Memory B cell (primary cell): ENCODE measurements around the gene ACOXL.

Experiments
- ATAC-seq: fragments of 150-1000 bp; cut with Tn5 transposase; 2 replicates; pipeline ENCODE4 v1.10.0; 2021; ENCODE audit warnings: low read depth, mild to moderate bottlenecking, moderate library complexity
- DNase-seq, 2 donors: peaks; one replicate each; pipeline ENCODE4 v3.0.0; 2022; ENCODE audit warnings: low spot score in 2 of 2
- H3K27ac Mint-ChIP-seq: one replicate; pipeline ENCODE4 v1.8.0; 2022; ENCODE audit warnings: mild to moderate bottlenecking, moderate library complexity, mixed read lengths
- H3K27me3 Mint-ChIP-seq: one replicate; pipeline ENCODE4 v1.8.0; 2022; ENCODE audit warnings: mixed read lengths
- H3K36me3 Mint-ChIP-seq: one replicate; pipeline ENCODE4 v1.8.0; 2022; ENCODE audit warnings: mild to moderate bottlenecking, mixed read lengths
- H3K4me1 Mint-ChIP-seq: one replicate; pipeline ENCODE4 v1.8.0; 2022; ENCODE audit warnings: mixed read lengths
- H3K4me3 Mint-ChIP-seq: one replicate; pipeline ENCODE4 v1.8.0; 2022; ENCODE audit warnings: mild to moderate bottlenecking, moderate library complexity, mixed read lengths
- H3K9me3 Mint-ChIP-seq: one replicate; pipeline ENCODE4 v1.8.0; 2022; ENCODE audit warnings: mixed read lengths

The ACOXL gene

DNA sequence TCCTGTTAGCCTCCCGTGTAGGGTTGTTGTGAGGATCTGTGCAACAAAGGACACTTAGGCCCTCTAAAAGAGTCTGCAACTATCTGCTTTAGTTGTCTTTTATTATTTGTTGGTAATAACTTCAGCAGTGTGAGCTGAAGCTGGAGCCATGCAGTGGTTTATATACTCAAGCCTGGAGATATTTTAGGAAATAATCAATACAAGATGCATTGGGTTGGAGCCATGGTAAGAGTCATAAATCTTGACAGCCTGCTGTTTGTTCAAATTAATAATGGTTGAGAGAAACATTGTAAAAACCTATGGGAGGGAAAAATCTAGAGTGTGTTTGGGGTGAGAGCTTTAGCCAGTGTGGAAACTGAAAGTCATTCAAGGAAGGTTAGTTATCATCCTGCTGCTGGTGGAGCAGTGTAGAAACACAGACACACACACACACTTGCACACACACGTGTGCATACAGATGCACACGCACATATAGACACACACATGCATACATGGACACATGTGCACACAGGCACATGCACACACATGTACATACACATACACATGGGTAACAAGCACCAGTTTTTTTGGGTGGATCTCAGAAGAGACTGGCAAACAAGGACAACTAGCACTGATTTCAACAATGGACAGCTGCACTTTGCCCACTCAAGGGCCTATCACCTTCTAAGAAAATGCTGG lies 51.0 kb downstream of the ACOXL start:
- H3K27ac Mint-ChIP-seq = no peak overlapping the region
- H3K9me3 Mint-ChIP-seq = peaks cover 3% of the 10 kb centered on the region
- no peaks in the 10 kb centered on the region for H3K36me3 Mint-ChIP-seq
- H3K27me3 Mint-ChIP-seq = peaks cover 17% of the 10 kb centered on the region
- ATAC-seq (no peak), DNase-seq (no peak)
- no peaks in the 10 kb centered on the region for H3K4me1 Mint-ChIP-seq
- H3K4me3 Mint-ChIP-seq = no peak overlapping the region

DNA sequence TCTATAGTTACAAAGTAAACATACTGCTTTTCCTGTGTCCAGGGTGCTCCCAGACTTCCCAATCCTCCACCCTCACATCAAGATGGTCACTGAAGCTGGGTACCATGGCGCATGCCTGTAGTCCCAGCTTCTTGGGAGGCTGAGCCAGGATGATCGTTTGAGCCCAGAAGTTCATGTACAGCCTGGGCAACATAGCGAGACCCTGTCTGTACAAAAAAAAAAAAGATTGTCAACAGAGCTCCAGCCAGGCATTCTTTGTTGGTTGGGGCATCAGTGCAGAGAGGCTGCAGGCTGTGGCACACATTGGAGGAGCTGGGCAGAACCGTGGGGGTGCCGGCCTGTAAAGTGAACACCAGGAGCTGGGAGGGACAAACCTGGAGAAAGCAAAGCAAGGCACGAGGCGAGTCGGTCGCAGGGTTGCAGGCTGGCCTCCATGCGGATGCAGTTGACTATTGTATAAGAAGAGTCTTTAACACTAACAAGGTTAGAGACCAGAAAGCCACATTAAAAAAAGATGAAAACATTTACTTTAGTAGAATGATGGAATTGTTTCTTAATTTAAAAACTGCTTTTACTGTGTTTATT lies 51.8 kb downstream of the ACOXL start:
- no peak overlapping the region for H3K4me3 Mint-ChIP-seq
- peaks cover 14% of the 10 kb centered on the region for H3K27me3 Mint-ChIP-seq

DNA sequence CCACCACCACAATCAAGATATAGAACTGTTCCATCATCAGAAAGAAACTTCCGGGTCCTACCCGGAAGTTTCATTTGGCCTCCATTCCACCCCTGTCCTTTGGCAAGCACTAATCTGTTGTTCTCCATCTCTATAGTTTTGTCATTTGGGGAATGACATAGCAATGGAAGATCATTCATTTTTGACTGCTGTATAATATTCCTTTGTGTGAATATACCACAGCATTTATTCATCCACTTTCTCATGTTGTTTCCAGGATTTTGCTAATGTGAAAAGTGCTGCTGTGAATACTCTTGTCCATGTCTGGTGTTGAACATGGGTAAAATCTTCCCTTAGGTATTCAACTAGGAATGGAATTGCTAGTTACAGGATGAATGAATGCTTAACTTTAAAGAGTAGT lies 53.1 kb downstream of the ACOXL start:
- H3K27ac Mint-ChIP-seq = no peak overlapping the region
- DNase-seq (no peak), ATAC-seq (no peak)
- H3K9me3 Mint-ChIP-seq = peaks cover 3% of the 10 kb centered on the region
- H3K4me3 Mint-ChIP-seq = no peak overlapping the region
- no peaks in the 10 kb centered on the region for H3K4me1 Mint-ChIP-seq
- no peaks in the 10 kb centered on the region for H3K36me3 Mint-ChIP-seq
- H3K27me3 Mint-ChIP-seq = peaks cover 13% of the 10 kb centered on the region

More for the DNA sequence above, 51.8 kb downstream of the ACOXL start:
- DNase-seq (no peak), ATAC-seq (no peak)
- H3K36me3 Mint-ChIP-seq = no peaks in the 10 kb centered on the region
- no peaks in the 10 kb centered on the region for H3K4me1 Mint-ChIP-seq
- peaks cover 3% of the 10 kb centered on the region for H3K9me3 Mint-ChIP-seq
- H3K27ac Mint-ChIP-seq = no peak overlapping the region

DNA sequence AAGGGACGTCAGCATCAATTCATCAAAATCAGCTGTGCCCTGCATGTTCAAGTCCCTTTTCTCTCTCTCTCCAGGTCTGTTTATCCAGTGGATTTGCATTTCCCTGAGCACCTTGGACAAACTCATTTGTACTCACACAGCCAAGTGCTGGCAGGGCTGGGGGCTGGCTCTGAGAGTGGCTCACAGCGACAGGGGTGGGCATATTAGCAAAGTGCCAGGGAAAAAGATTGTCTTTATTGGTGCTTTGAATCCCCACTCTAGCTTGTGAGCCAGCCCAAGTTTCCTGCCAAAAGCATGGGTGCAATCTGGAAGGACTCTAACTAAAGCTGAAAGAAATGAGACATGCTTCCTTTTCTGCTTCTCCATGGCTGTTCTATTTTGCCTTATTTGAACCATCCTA lies 56.6 kb downstream of the ACOXL start:
- Mint-ChIP-seq H3K4me3 (no peak overlapping the region), H3K36me3 (no peaks in the 10 kb centered on the region)
- no peak for ATAC-seq

DNA sequence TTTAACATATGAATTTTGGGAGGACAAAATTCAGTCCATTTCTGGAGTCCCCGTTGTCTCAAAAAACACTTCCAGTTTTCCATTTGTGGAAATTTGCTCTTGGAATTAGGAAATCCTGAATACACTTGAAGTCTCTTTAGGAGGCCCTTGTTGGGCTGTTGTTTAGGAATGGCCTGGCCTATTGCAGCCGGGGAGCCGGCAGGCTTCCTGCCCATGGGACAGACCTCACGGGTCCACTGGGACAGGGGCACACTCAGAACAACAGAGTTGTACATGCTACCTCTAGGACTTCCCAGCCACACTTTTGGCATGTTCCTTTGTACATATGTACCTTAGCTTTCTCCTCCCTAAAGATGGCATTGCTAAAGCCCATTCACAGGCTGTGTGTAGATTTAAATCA lies 57.3 kb downstream of the ACOXL start:
- Mint-ChIP-seq H3K9me3 (peaks cover 3% of the 10 kb centered on the region), H3K4me1 (no peaks in the 10 kb centered on the region), H3K27ac (no peak overlapping the region), H3K36me3 (no peaks in the 10 kb centered on the region), H3K4me3 (no peak overlapping the region), H3K27me3 (peaks cover 12% of the 10 kb centered on the region)
- no peak for ATAC-seq
- DNase-seq = no peak

More for the DNA sequence above, 56.6 kb downstream of the ACOXL start:
- no peak for DNase-seq
- H3K9me3 Mint-ChIP-seq = peaks cover 3% of the 10 kb centered on the region
- H3K27me3 Mint-ChIP-seq = peaks cover 11% of the 10 kb centered on the region
- H3K4me1 Mint-ChIP-seq = no peaks in the 10 kb centered on the region
- H3K27ac Mint-ChIP-seq = no peak overlapping the region

DNA sequence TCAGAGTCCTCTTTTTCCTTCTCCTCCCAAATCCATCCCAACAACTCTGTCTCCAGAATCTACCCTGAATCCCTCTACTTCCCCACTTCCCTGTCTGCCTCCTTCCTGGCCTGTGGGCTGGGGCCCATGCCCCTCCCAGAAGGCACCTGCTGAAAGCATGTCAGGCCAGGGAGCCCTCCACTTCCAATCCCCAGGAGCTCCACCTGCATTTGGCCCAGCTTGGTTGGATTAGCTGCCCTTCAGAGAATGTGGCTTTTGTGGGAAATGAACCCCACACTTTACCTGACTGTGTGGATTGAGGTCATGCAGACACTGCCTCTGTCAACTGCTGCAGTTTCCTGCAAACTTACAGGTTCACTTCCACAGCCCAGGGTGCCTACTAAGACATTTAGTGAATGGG lies 58.5 kb downstream of the ACOXL start:
- Mint-ChIP-seq H3K36me3 (no peaks in the 10 kb centered on the region), H3K4me1 (no peaks in the 10 kb centered on the region), H3K4me3 (no peak overlapping the region), H3K9me3 (peaks cover 3% of the 10 kb centered on the region), H3K27me3 (peaks cover 17% of the 10 kb centered on the region), H3K27ac (no peak overlapping the region)
- DNase-seq (no peak), ATAC-seq (no peak)

DNA sequence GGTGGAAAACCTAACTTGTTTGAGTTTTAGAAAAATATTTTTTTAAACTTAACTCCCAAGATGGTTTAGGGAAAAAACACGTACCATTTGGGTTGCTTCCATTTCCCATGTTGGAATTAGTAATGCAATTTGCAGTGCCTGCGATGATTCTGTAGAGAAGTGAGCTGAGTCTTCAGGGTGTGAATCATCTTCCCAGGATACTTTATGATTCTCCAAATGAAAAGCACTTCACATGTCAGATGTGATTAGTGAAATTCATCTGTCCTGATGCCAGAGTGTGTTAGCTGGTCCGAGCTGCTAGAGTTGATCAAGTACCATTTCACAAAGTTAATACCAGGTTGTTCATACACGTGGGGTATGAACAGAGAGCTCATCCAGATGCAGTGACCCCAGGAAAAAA lies 59.1 kb downstream of the ACOXL start:
- Mint-ChIP-seq H3K27ac (no peak overlapping the region), H3K4me3 (no peak overlapping the region), H3K27me3 (peaks cover 19% of the 10 kb centered on the region), H3K4me1 (no peaks in the 10 kb centered on the region), H3K9me3 (peaks cover 3% of the 10 kb centered on the region), H3K36me3 (no peaks in the 10 kb centered on the region)
- ATAC-seq = no peak
- no peak for DNase-seq

DNA sequence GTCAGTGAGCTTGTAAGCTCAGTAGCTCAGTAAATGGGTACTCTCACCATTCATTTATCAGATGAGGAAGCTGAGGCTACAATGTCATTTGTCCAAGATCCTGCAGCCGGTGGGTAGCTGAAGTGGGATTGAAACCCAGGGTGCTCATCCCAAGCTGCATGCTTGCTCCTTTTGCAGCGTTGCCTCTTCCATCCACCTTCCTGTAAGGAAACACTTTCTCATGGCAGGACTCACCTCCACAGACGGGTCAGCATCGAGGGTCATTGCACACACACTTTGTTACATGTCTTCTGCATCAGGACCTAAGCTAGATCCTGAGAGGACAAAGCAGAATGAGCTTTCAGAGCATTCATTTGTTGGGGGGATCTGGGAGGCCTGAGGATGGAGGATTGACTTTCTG lies 60.7 kb downstream of the ACOXL start:
- no peaks in the 10 kb centered on the region for H3K36me3 Mint-ChIP-seq
- H3K27me3 Mint-ChIP-seq = peaks cover 18% of the 10 kb centered on the region
- H3K9me3 Mint-ChIP-seq = no peaks in the 10 kb centered on the region
- H3K27ac Mint-ChIP-seq = no peak overlapping the region
- H3K4me3 Mint-ChIP-seq = no peak overlapping the region
- ATAC-seq (no peak), DNase-seq (no peak)
- no peaks in the 10 kb centered on the region for H3K4me1 Mint-ChIP-seq

DNA sequence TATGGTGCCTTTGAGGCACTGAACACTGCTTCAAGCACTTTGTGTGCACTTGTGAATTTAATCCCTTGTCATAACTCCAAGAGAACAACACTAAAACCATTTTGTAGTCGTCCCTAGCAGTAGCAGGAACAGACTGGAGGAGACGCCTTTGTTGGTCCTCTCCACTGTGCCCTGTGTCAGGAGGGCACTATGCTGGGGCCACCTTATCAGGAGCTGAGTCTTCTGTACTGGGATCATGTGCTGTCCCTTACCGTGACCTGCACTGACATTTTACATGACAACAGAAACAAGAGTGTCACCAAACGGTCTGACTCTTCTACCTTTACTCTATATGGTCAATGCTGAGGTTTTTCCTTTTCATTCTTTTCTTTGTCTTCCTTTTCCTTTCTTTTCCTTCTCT lies 62.0 kb downstream of the ACOXL start:
- Mint-ChIP-seq H3K27me3 (peaks cover 21% of the 10 kb centered on the region), H3K36me3 (no peaks in the 10 kb centered on the region), H3K4me1 (no peaks in the 10 kb centered on the region), H3K27ac (no peak overlapping the region), H3K4me3 (no peak overlapping the region), H3K9me3 (no peaks in the 10 kb centered on the region)
- ATAC-seq (no peak), DNase-seq (no peak)

DNA sequence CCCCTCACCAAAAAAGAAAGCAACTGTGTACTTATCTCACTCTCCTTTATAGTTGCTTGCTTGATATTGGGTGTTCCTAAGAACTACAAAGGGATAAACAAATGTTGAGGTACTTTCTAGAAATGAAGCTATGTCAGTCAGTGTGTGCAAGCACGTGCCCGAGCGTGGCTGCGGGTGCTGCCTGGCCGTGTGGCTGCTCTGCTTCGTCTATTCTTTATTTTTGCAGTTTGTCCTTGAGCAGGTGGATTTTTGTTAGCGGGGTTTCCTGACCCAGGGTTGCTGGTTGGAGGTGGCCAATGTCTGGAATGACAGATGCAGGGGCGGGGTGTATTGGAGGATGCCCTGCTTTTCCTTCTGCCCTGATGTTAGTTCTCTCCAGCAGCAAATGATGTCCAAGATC lies 62.6 kb downstream of the ACOXL start:
- no peak overlapping the region for H3K4me3 Mint-ChIP-seq
- no peaks in the 10 kb centered on the region for H3K4me1 Mint-ChIP-seq
- H3K27ac Mint-ChIP-seq = no peak overlapping the region
- H3K36me3 Mint-ChIP-seq = no peaks in the 10 kb centered on the region
- H3K27me3 Mint-ChIP-seq = peaks cover 22% of the 10 kb centered on the region
- DNase-seq = no peak
- no peaks in the 10 kb centered on the region for H3K9me3 Mint-ChIP-seq
- no peak for ATAC-seq

DNA sequence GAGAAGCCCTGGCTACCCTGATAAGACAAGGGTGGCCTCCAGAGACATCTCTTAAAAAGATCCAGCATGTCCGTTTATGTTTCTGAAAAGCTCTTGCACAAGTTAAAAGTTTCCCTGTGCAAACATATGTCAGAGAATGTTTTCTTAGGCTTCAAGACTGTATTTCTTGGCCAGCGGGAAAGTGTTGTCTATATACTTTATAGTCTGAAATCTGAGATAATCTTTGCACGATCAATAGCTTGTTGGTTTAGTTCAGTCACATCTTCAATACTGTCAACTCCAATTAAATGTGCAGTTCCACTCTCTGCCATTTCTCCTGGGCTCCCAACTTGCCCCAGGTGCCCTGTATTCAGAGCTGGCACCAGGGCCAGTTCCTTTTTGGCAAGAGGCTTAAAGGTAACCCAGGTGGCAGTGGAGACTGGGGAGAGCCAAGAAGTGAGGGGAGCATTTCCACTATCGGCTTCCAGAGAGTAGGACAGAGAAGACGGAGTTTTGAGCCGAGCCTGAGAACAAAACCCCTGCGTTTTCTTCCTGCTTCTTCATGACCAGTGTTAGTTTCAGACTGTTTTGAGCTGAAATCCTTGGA lies 64.4 kb downstream of the ACOXL start:
- no peak for ATAC-seq
- H3K27me3 Mint-ChIP-seq = peaks cover 29% of the 10 kb centered on the region

DNA sequence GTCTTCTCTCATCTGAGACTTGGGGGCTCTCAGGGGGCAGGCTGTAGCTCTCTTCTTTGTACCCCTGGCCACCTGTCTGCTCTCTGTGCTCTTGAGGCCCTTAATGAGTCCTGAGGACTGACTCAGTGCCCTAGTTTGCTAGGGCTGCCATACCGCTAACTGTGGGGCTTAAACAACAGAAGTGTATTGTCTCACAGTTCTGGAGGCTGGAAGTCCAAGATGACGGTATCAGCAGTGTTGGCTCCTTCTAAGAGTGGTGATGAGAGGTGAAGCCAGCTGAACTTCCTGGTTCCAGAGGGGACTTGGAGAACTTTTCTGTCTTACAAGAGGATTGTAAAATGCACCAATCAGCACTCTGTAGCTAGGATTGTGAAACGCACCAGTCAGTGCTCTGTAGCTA lies 67.0 kb downstream of the ACOXL start:
- Mint-ChIP-seq H3K4me3 (no peak overlapping the region), H3K9me3 (peaks cover 1% of the 10 kb centered on the region), H3K36me3 (peaks cover 1% of the 10 kb centered on the region), H3K4me1 (peaks cover 1% of the 10 kb centered on the region), H3K27ac (no peak overlapping the region), H3K27me3 (peaks cover 35% of the 10 kb centered on the region)
- no peak for DNase-seq
- ATAC-seq = no peak

More for the DNA sequence above, 64.4 kb downstream of the ACOXL start:
- no peak for DNase-seq
- no peak overlapping the region for H3K27ac Mint-ChIP-seq
- no peak overlapping the region for H3K4me3 Mint-ChIP-seq
- no peaks in the 10 kb centered on the region for H3K36me3 Mint-ChIP-seq
- H3K9me3 Mint-ChIP-seq = no peaks in the 10 kb centered on the region
- H3K4me1 Mint-ChIP-seq = no peaks in the 10 kb centered on the region

DNA sequence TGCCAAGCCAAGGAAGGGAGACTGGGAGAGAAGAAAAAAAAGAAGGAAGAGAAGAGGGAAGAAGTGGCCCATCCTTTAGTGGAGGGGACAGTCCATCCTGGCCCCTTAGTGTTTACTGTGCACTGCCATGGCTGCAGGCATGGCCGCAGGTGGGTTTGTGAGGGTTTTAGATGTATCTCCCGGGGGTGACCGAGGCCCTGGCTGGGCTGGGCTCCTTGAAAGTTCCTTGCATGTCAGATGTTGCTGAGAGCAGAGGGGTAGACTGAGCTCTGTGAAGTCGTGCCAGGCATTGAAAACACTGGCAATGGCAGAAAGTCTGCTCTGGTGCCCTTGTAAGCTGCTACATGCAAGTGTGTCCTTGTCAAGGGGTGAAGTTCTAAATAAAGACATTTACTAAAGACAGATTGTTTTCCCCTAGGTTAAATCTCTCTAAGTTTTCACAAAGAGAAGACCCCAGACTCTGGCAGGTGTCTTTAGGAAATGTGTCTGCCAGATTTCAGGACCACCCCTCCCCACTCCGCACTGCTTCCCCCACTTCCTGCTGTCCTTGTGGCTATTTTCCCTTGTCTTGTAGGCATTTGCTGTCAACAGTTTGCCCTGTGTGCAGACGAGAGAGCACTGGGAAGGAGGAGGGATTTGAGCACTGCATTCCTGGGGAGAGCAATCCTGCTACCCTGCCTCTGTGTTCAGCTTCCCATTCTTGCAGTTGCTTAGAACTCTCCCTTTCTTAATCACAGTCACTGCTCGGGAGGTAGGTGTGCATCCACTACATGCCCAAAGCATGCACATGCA lies 68.4 kb downstream of the ACOXL start:
- Mint-ChIP-seq H3K27ac (no peak overlapping the region), H3K27me3 (peaks cover 34% of the 10 kb centered on the region), H3K9me3 (peaks cover 5% of the 10 kb centered on the region), H3K4me3 (no peak overlapping the region), H3K4me1 (peaks cover 11% of the 10 kb centered on the region), H3K36me3 (peaks cover 3% of the 10 kb centered on the region)
- no peak for ATAC-seq
- no peak for DNase-seq

DNA sequence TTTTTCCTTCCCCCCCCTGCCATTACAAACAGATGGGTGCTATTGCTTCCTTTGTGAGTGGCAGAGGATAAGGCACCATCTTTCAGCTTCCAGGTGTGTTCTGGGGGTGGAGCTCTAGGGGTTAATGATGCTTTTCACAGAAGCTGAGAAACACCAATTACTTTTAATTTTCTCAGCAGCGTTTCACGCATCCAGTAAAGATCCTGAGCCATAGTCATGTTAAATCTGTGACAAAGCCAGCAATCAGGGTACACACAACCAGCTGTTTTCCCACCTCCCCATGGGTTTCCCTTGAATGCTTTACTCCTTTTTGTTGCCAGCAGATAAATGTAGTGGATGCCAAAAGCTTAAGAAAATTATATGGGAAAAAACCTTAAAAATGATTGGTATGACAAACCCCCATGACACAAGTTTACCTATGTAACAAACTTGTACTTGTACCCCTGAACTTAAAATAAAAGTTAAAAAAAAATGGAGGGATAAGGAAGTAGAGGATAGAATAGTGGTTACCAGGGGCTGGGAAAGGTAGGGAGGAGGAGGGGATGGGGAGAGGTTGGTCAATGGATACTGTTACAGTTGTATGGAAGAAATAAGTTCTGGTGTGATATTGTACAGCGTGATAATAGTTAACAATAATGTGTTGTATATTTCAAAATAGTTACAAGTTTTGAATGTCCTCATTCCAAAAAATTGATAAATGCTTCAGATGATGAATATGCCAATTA lies 70.0 kb downstream of the ACOXL start:
- Mint-ChIP-seq H3K36me3 (peaks cover 3% of the 10 kb centered on the region), H3K4me1 (peaks cover 19% of the 10 kb centered on the region), H3K9me3 (peaks cover 5% of the 10 kb centered on the region), H3K27ac (no peak overlapping the region), H3K27me3 (peaks cover 36% of the 10 kb centered on the region), H3K4me3 (no peak overlapping the region)
- DNase-seq (no peak), ATAC-seq (no peak)
